GM06990 (cell line): ENCODE data around the gene CSMD2.

Experiments used
- DNase-seq: peaks from one replicate; pipeline ENCODE4 v3.0.0-alpha.2; 2011; ENCODE audit not compliant: insufficient read length; ENCODE audit errors: extremely low read depth
- H3K27me3 ChIP-seq: replicated peaks from 2 replicates; pipeline ENCODE4 v1.6.0; 2011; ENCODE audit warnings: low read length; ENCODE audit not compliant: control insufficient read depth, insufficient read depth
- H3K36me3 ChIP-seq: 2 replicates; pipeline ENCODE4 v1.5.1; 2011; ENCODE audit warnings: low read length; ENCODE audit not compliant: control insufficient read depth, insufficient read depth
- H3K4me3 ChIP-seq: replicated peaks from 2 replicates; pipeline ENCODE4 v1.5.1; 2011; ENCODE audit warnings: low read depth, mild to moderate bottlenecking, control low read depth, low read length
- TF ChIP-seq, protein P1 (sequence below): IDR thresholded peaks from 2 replicates; pipeline ENCODE4 v1.5.1; 2011; ENCODE audit warnings: low read length, control low read depth, mild to moderate bottlenecking, inconsistent platforms; ENCODE audit not compliant: insufficient read depth, poor library complexity, severe bottlenecking

Gene CSMD2

DNA sequence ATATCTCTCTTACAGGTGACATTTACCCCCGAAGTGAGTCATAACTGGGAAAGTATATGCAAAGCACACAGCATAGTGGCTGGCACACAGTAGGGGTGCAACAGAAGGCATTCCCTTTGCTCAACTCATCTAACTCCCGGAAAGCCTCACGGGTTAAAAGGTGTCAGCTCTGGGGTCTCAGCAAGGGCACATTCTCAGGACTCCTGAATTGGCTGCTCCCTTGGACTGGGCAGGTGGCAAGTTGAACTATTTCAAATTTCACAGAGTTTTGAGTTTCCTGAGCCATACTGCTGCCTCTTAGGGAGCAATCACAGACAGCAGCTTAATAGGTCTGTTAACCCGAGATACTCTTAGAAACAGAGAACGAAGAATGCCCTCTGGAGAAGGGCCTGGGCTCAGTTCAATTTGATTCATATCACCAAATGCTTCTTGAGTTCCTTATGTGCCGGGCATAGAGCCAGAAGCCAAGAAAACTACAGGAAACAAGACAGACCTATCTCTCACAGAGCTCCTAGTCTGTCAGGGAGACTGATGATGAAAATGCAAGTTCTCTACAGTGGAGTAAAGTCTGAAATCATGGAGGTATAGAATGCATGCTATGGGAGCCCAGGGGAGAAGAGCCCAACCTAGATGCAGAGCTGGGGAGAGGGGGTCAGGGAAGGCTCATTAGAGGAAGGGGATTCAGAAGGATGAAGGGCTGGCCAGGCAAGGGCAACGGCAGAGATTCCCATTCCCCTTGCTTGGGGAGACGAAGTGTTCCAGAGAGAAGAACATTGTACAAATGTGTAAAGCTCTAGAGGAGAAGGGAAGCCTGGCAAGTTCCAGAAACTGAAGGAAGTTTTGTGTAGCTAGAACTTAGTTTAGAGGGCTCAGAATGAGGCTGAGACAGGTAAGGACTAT lies 445.0 kb downstream of the CSMD2 start:
- no peak for DNase-seq
- H3K36me3 ChIP-seq = no peaks in the 10 kb centered on the region
- TF ChIP-seq, protein P1, sequence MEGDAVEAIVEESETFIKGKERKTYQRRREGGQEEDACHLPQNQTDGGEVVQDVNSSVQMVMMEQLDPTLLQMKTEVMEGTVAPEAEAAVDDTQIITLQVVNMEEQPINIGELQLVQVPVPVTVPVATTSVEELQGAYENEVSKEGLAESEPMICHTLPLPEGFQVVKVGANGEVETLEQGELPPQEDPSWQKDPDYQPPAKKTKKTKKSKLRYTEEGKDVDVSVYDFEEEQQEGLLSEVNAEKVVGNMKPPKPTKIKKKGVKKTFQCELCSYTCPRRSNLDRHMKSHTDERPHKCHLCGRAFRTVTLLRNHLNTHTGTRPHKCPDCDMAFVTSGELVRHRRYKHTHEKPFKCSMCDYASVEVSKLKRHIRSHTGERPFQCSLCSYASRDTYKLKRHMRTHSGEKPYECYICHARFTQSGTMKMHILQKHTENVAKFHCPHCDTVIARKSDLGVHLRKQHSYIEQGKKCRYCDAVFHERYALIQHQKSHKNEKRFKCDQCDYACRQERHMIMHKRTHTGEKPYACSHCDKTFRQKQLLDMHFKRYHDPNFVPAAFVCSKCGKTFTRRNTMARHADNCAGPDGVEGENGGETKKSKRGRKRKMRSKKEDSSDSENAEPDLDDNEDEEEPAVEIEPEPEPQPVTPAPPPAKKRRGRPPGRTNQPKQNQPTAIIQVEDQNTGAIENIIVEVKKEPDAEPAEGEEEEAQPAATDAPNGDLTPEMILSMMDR = no peak
- no peaks in the 10 kb centered on the region for H3K27me3 ChIP-seq
- H3K4me3 ChIP-seq = no peak overlapping the region

DNA sequence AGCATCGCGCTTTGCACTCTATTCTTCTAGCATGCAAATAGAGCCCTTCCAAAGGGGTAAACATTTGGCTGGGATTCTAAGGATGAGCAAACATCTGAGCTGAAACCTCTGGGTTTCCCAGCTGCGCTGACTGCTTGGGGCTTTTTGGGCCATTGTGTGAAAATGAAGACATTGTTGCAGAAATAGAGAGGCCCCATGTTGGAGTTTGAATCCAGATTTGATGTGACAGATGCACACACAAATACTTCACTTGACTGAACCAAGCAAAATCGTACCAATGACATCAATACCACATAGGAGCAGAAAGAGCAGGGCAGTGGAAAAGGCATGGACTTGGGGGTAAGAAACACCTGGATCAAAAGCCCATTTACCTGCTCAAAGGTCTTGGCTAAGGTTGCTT lies 445.7 kb downstream of the CSMD2 start:
- no peaks in the 10 kb centered on the region for H3K36me3 ChIP-seq
- no peak overlapping the region for H3K4me3 ChIP-seq
- TF ChIP-seq, protein P1 = no peak
- no peak for DNase-seq
- no peaks in the 10 kb centered on the region for H3K27me3 ChIP-seq

DNA sequence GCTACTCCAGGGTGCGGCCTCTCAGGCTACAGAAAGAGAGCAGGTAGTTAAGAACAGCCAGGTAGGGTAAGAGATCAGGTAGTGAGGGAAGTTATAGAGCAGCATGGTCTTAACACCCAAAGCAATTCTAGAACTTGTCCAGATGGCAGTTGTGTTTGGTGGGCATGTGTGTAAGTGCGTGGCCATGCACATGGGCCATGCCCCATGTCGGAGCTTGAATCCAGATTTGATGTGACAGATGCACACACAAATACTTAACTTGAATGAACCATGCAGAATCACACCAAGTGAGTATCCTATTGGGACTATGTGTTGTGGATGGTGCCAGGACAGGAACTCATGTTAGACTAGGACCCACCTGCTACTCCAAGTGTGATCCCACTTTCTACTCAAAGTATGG lies 446.8 kb downstream of the CSMD2 start:
- TF ChIP-seq, protein P1 = no peak
- no peak overlapping the region for H3K4me3 ChIP-seq
- H3K27me3 ChIP-seq = no peaks in the 10 kb centered on the region
- DNase-seq = no peak
- no peaks in the 10 kb centered on the region for H3K36me3 ChIP-seq

DNA sequence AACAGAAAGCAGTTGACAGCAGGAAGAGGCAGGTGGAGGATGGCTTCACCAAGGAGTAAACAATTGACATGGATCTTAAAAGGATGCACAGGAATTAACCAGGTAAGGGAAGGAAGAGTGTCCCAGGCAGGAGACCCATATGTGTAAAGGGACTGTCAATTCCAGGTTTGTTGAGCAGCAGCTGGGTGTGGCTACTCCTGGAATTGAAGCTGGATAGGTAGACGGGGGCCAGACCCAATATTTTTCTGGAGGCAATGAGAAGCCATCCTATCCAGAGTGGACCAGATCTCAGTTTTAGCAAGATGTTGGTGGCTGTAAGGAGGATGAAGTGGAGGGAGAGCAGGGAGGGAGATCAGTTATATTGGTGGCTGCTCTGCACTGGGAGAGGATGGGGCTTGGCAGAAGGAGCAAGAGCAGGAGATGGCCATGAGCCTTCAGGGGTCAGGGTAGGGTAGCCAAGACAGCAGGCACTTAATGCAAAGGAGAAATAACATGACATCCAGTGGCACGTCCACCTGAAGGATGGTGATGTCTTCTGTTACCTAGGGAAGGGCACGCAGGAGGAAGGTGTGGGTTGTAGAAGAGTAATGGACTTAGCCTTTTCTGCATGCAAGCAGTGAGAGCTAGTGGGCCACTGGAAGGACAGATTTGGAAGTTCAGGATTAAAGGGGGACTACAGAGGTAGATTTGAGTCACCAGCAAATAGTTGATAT lies 447.9 kb downstream of the CSMD2 start:
- DNase-seq = no peak
- H3K4me3 ChIP-seq = no peak overlapping the region
- H3K36me3 ChIP-seq = no peaks in the 10 kb centered on the region
- H3K27me3 ChIP-seq = no peaks in the 10 kb centered on the region
- TF ChIP-seq, protein P1 = no peak

DNA sequence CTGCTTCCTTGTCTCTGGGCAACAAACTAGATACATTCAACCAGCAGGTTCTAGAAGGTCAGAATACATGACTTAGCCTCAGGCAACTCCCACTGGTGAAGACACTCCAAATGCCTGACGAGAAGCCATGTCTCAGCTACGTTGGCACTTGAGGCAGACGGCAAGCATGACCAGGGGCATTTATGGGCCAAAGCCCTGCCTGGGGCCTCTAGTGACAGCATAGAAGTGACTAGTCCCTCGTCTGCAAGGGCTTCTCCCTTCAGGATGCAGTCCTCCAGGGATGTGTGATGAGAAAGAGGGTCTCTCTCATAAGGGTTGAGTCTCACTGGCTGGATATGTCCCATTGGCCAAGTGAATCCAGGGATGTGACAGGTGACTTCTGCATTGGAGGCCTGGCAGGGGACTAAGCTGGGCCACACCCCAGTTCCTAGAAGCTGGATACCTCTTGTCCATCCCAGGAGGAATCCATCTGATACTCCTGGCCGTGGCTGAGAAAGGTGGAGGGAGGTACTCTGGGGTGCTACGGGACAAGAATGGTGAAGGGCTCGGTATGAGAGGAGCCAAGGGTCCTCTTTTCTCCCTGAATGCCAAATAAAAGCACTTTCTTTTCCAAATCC lies 449.7 kb downstream of the CSMD2 start:
- DNase-seq = no peak
- no peaks in the 10 kb centered on the region for H3K36me3 ChIP-seq
- H3K27me3 ChIP-seq = no peaks in the 10 kb centered on the region; the same call in 1 of the 2 replicates
- no peak overlapping the region for H3K4me3 ChIP-seq
- TF ChIP-seq, protein P1 = no peak
